Measurements from ENCODE around the gene NSMCE4A. TPM values are rescaled to one million over a fixed set of nuclear protein-coding genes. Genes with fewer than 3 reads are reported as not detected.
"Not testable (repeated sequence)": the region's sequence is repeated elsewhere in the genome, so short reads cannot be mapped to it uniquely, and the experiment has no call there.

NSMCE4A gene
- total RNA-seq (2014; rRNA removed; shearing (Covaris generic)), result 73.2 and 88.1 TPM in 2 replicates

GRCh38 chr10:121974535-121975294 lies at the start of gene NSMCE4A:
TSS of gene NSMCE4A (minus strand) at chr10:121975217. CDS start at chr10:121975165, 52 bp downstream.
- peak; percentile 79 for DNase-seq (ENCODE audit: low spot score)

GRCh38 chr10:122023257-122023656 lies 48.2 kb upstream of the NSMCE4A start:
- not testable (repeated sequence) for DNase-seq (ENCODE audit: low spot score)

GRCh38 chr10:122022276-122022675 lies 47.3 kb upstream of the NSMCE4A start:
- no peak for DNase-seq (ENCODE audit: low spot score)

GRCh38 chr10:122021828-122022227 lies 46.8 kb upstream of the NSMCE4A start:
- DNase-seq (ENCODE audit: low spot score), result no peak

- DNase-seq (ENCODE audit: low spot score), result no peak
These were observed 46.4 kb upstream of the NSMCE4A start for GRCh38 chr10:122021379-122021778.

- no peak for DNase-seq (ENCODE audit: low spot score)
These were observed 45.2 kb upstream of the NSMCE4A start for GRCh38 chr10:122020226-122020625.

- peak; percentile 67 for DNase-seq (ENCODE audit: low spot score)
These were observed 44.5 kb upstream of the NSMCE4A start for GRCh38 chr10:122019414-122019975.

GRCh38 chr10:122018951-122019413 lies 44.0 kb upstream of the NSMCE4A start:
- DNase-seq (ENCODE audit: low spot score), result no peak

- no peak for DNase-seq (ENCODE audit: low spot score)
These were observed 43.5 kb upstream of the NSMCE4A start for GRCh38 chr10:122018491-122018890.

- not testable (repeated sequence) for DNase-seq (ENCODE audit: low spot score)
These were observed 42.9 kb upstream of the NSMCE4A start for GRCh38 chr10:122017926-122018325.

GRCh38 chr10:122014652-122015248 lies 39.7 kb upstream of the NSMCE4A start:
- DNase-seq (ENCODE audit: low spot score), result peak; percentile 47

- no peak for DNase-seq (ENCODE audit: low spot score)
These were observed 38.3 kb upstream of the NSMCE4A start for GRCh38 chr10:122013311-122013780.

GRCh38 chr10:122012731-122013130 lies 37.7 kb upstream of the NSMCE4A start:
- DNase-seq (ENCODE audit: low spot score), result no peak

- no peak for DNase-seq (ENCODE audit: low spot score)
These were observed 35.5 kb upstream of the NSMCE4A start for GRCh38 chr10:122010405-122011050.

GRCh38 chr10:122007415-122007814 lies 32.4 kb upstream of the NSMCE4A start:
- DNase-seq (ENCODE audit: low spot score), result no peak

- no peak for DNase-seq (ENCODE audit: low spot score)
These were observed 26.7 kb upstream of the NSMCE4A start for GRCh38 chr10:122001698-122002097.

- no peak for DNase-seq (ENCODE audit: low spot score)
These were observed 24.3 kb upstream of the NSMCE4A start for GRCh38 chr10:121999301-121999700.

GRCh38 chr10:121998462-121998861 lies 23.4 kb upstream of the NSMCE4A start:
- no peak for DNase-seq (ENCODE audit: low spot score)

GRCh38 chr10:121994429-121994941 lies 19.5 kb upstream of the NSMCE4A start:
- DNase-seq (ENCODE audit: low spot score), result peak; percentile 81

GRCh38 chr10:121991727-121992126 lies 16.7 kb upstream of the NSMCE4A start:
- not testable (repeated sequence) for DNase-seq (ENCODE audit: low spot score)

- DNase-seq (ENCODE audit: low spot score), result no peak
These were observed 15.1 kb upstream of the NSMCE4A start for GRCh38 chr10:121990015-121990677.
